GM12878 (cell line): ENCODE data around the gene ABCA4. TPM values are rescaled to one million over a fixed set of nuclear protein-coding genes. Genes with fewer than 3 reads are reported as not detected.

Experiments used
- ATAC-seq: fragments of 200-7000 bp; cut with Tn5 transposase; 3 replicates; pipeline ENCODE4 v1.9.1; 2020; ENCODE audit warnings: mild to moderate bottlenecking, moderate library complexity
- Bru-seq: library from RNA; stranded (reverse); fragments of 400-500 nt; gene quantifications from one replicate; lab custom pipeline; 2021; lab: Mats Ljungman, UMichigan
- BruChase-seq, 2 experiments: library from RNA; stranded (reverse); fragments of 400-500 nt; gene quantifications; one replicate each; lab custom pipeline; 2021; lab: Mats Ljungman, UMichigan
- BruUV-seq: library from RNA; stranded (reverse); fragments of 400-500 nt; replicated peaks from 2 replicates; lab custom pipeline; 2021; lab: Mats Ljungman, UMichigan
- CTCF ChIA-PET: fragments of 300-600 bp; sonication (Branson Sonifier 250); formaldehyde crosslinking; extraction: SDS; loops from one replicate; lab custom pipeline; 2021; ENCODE audit warnings: inconsistent platforms; lab: Yijun Ruan, JAX
- POLR2A ChIA-PET: fragments of 350-600 bp; formaldehyde crosslinking; extraction: SDS; loops from one replicate; lab custom pipeline; 2021; ENCODE audit warnings: inconsistent platforms; lab: Charles Lee
- RAD21 ChIA-PET: fragments of 300-600 bp; sonication (Branson Sonifier 250); formaldehyde crosslinking; loops from one replicate; lab custom pipeline; 2023; ENCODE audit warnings: antibody characterized with exemption; ENCODE audit not compliant: unreplicated experiment; lab: Charles Lee
- SMC1A ChIA-PET: fragments of 300-600 bp; sonication (Branson Sonifier 250); formaldehyde crosslinking; loops from one replicate; lab custom pipeline; 2023; ENCODE audit not compliant: unreplicated experiment, uncharacterized antibody; lab: Charles Lee
- DNase-seq: peaks from one replicate; pipeline ENCODE4 v3.0.0-alpha.2; 2011; ENCODE audit warnings: low read depth, low spot score
- FAIRE-seq: peaks from 3 replicates; lab custom pipeline; 2011; peaks lifted over from hg19 to GRCh38; lab: Jason Lieb, UNC
- H2AFZ ChIP-seq: 2 replicates; pipeline ENCODE4 v1.6.0; 2011; ENCODE audit warnings: low read depth, low read length, control low read depth; ENCODE audit not compliant: control insufficient read depth
- H3K27ac ChIP-seq: 2 replicates; pipeline ENCODE4 v1.5.1; 2011; ENCODE audit warnings: control low read depth; ENCODE audit not compliant: control insufficient read depth, insufficient read depth
- H3K27me3 ChIP-seq, 2 experiments: replicated peaks in 1 of 2; 2 replicates each; pipeline versions ENCODE4 v1.6.0 to v1.6.1; 2011; ENCODE audit warnings: low read length in 1 of 2; ENCODE audit not compliant: control insufficient read depth in 2 of 2, insufficient read depth in 2 of 2
- H3K36me3 ChIP-seq, 2 experiments: 2 replicates each; pipeline ENCODE4 v1.5.1; 2011; ENCODE audit warnings: low read length in 1 of 2; ENCODE audit not compliant: control insufficient read depth in 2 of 2, insufficient read depth in 2 of 2
- H3K4me1 ChIP-seq: 2 replicates; pipeline ENCODE4 v1.6.1; 2011; ENCODE audit warnings: mild to moderate bottlenecking, low read length, moderate library complexity, mixed read lengths; ENCODE audit not compliant: control insufficient read depth, insufficient read depth
- H3K4me2 ChIP-seq: 2 replicates; pipeline ENCODE4 v1.6.0; 2011; ENCODE audit warnings: control low read depth; ENCODE audit not compliant: control insufficient read depth, insufficient read depth
- H3K4me3 ChIP-seq: fragments of 200-600 bp; sonication (generic); 2 replicates; pipeline ENCODE4 v1.5.1; 2016
- H3K79me2 ChIP-seq: 2 replicates; pipeline ENCODE4 v1.6.0; 2011; ENCODE audit warnings: low read length; ENCODE audit not compliant: control insufficient read depth, insufficient read depth
- H3K9ac ChIP-seq: 2 replicates; pipeline ENCODE4 v1.8.0; 2011; ENCODE audit warnings: low read length, control low read depth, mixed read lengths; ENCODE audit not compliant: control insufficient read depth, insufficient read depth
- H3K9me3 ChIP-seq: replicated peaks from 3 replicates; pipeline ENCODE4 v1.5.1; 2011; ENCODE audit warnings: mild to moderate bottlenecking, low read length; ENCODE audit not compliant: control insufficient read depth, insufficient read depth
- H4K20me1 ChIP-seq: 2 replicates; pipeline ENCODE4 v1.6.0; 2011; ENCODE audit not compliant: control insufficient read depth, insufficient read depth
- CEBPB ChIP-seq, 2 experiments: fragments of 150-350 bp in 1 of 2; IDR thresholded peaks; 2 replicates each; pipeline ENCODE4 v1.6.1; 2012 to 2014; ENCODE audit warnings: low read depth in 2 of 2, low read length in 2 of 2, borderline replicate concordance in 1 of 2, inconsistent platforms in 1 of 2
- NBN ChIP-seq: fragments of 450-650 bp; IDR thresholded peaks from 2 replicates; pipeline ENCODE4 v1.6.1; 2016
- POLR2A ChIP-seq: IDR thresholded peaks from 2 replicates; pipeline ENCODE4 v1.6.1; 2011; ENCODE audit warnings: low read depth, mild to moderate bottlenecking, low read length
- RFX5 ChIP-seq: IDR thresholded peaks from 2 replicates; pipeline ENCODE4 v1.6.1; 2011; ENCODE audit warnings: low read depth, low read length, improper control_type of control experiment
- SMAD1 ChIP-seq: fragments of 450-650 bp; IDR thresholded peaks from 2 replicates; pipeline ENCODE4 v1.6.1; 2018; ENCODE audit warnings: mild to moderate bottlenecking, low read depth; ENCODE audit not compliant: partially characterized antibody
- SPI1 ChIP-seq: IDR thresholded peaks from 2 replicates; pipeline ENCODE4 v1.6.1; 2011; ENCODE audit warnings: low read depth, mild to moderate bottlenecking, low read length, moderate library complexity, borderline replicate concordance; ENCODE audit not compliant: insufficient read depth
- SREBF2 ChIP-seq: IDR thresholded peaks from 2 replicates; pipeline ENCODE4 v1.6.1; 2012; ENCODE audit warnings: mild to moderate bottlenecking, low read length
- WGBS: methylation state at CpG from one replicate; pipeline ENCODE4 v1.1.6; 2016; ENCODE audit warnings: low lambda C conversion rate; ENCODE audit not compliant: insufficient replicate concordance, insufficient coverage; ENCODE audit errors: missing lambda C conversion rate; 5-methylcytosine and 5-hydroxymethylcytosine counted together
- in situ Hi-C: fragments of 300-500 bp; cut with MboI; formaldehyde crosslinking; loops from 9 replicates; pipeline ENCODE4 v1.14.3; 2018; ENCODE audit warnings: mixed read lengths
- intact Hi-C: fragments of 100-400 bp; cut with micrococcal nuclease; formaldehyde crosslinking; loops from one replicate; pipeline ENCODE4 v1.14.2; 2022; ENCODE audit not compliant: unreplicated experiment
- long read RNA-seq, 2 experiments: library from polyadenylated mRNA; unstranded; transcript quantifications; one replicate each; pipeline ENCODE4 v2.0.0, GENCODE V29; 2019 to 2020
- polyA minus RNA-seq, 3 experiments: library from RNA; depleted of rRNA, polyadenylated mRNA; stranded (reverse); fragments of >200 nt; gene quantifications; 2 replicates each; pipeline ENCODE4 v1.2.3, GENCODE V29; 2011
- polyA plus RNA-seq, 11 experiments: library from polyadenylated mRNA; depleted of rRNA in 4 of 11; unstranded in 6 of 11; stranded (reverse) in 5 of 11; fragments of >200 nt; fragmentation: Nextera tagmentation in 4 of 11; fragmentation: Illumina TruSeq in 1 of 11; extraction: Ambion mirVana in 4 of 11; extraction: Trizol in 1 of 11; gene quantifications; 1 replicate in 1 of 11; 2 replicates in 10 of 11; pipeline versions ENCODE4 v1.2.1 to v1.2.3, GENCODE V29; 2011 to 2016; ENCODE audit warnings: inconsistent platforms in 2 of 11, missing spikeins in 2 of 11, low read depth in 1 of 11
- total RNA-seq, 4 experiments: library from RNA; depleted of rRNA in 3 of 4; stranded (reverse); fragments of >200 nt in 3 of 4; fragmentation: Illumina TruSeq in 1 of 4; extraction: Trizol in 1 of 4; gene quantifications; 2 replicates each; pipeline versions ENCODE4 v1.2.1 to v1.2.3, GENCODE V29; 2013 to 2021
- TF ChIP-seq, protein P1 (sequence below): fragments of 150-350 bp; IDR thresholded peaks from 2 replicates; pipeline ENCODE4 v1.6.1; 2016; ENCODE audit warnings: low read depth, low read length
- TF ChIP-seq, protein P2 (sequence below): IDR thresholded peaks from 2 replicates; pipeline ENCODE4 v1.6.1; 2012; ENCODE audit warnings: low read depth, low read length, improper control_type of control experiment
- TF ChIP-seq, protein P3 (sequence below): IDR thresholded peaks from 2 replicates; pipeline ENCODE4 v1.6.1; 2012; ENCODE audit warnings: low read depth, low read length, improper control_type of control experiment
- TF ChIP-seq, protein P4 (sequence below): fragments of 450-650 bp; IDR thresholded peaks from 2 replicates; pipeline ENCODE4 v1.6.1; 2018; ENCODE audit warnings: mild to moderate bottlenecking, low read depth, moderate library complexity; ENCODE audit not compliant: partially characterized antibody
- TF ChIP-seq, protein P5 (sequence below): fragments of 150-350 bp; IDR thresholded peaks from 2 replicates; pipeline ENCODE4 v1.6.1; 2014; ENCODE audit warnings: mild to moderate bottlenecking, low read depth, low read length

The ABCA4 gene
- not detected in 2 replicates for total RNA-seq (2013; cell fraction: nucleolus; rRNA removed)
- 0.06 TPM in 1 of 2 replicates, not detected in the other for total RNA-seq (2014; rRNA removed)
- not detected in 2 replicates for total RNA-seq (2014; rRNA removed; fragmentation: Illumina TruSeq; extraction: Trizol)
- 0.24 and 0.28 TPM in 2 replicates for total RNA-seq (2021)
- polyA plus RNA-seq (2011; ENCODE audit: low read depth) = not detected
- polyA plus RNA-seq (2011; rRNA removed) = 0.03 and 0.09 TPM in 2 replicates
- polyA plus RNA-seq (2011; cell fraction: cytosol; rRNA removed) = 0.05 and 0.09 TPM in 2 replicates
- polyA plus RNA-seq (2011; cell fraction: nucleus; rRNA removed) = 0.10 and 0.37 TPM in 2 replicates
- polyA plus RNA-seq (2012) = 0.03 and 0.06 TPM in 2 replicates
- 0.03 TPM in 1 of 2 replicates, not detected in the other for polyA plus RNA-seq (2014; fragmentation: Illumina TruSeq; extraction: Trizol)
- polyA plus RNA-seq (2014; fragmentation: Nextera tagmentation; extraction: Ambion mirVana) = not detected
- 0.17 TPM in 1 of 2 replicates, not detected in the other for polyA plus RNA-seq (2014; rRNA removed)
- under 1 TPM; 0.11 to 0.16 TPM for polyA plus RNA-seq (2016; fragmentation: Nextera tagmentation; extraction: Ambion mirVana)
- polyA minus RNA-seq (2011; rRNA and poly(A)+ RNA removed) = 0.21 TPM in 1 of 2 replicates, not detected in the other
- polyA minus RNA-seq (2011; cell fraction: cytosol; rRNA and poly(A)+ RNA removed) = not detected in 2 replicates
- not detected in 2 replicates for polyA minus RNA-seq (2011; cell fraction: nucleus; rRNA and poly(A)+ RNA removed)
- percentile 15 among the genes with signal in this experiment for Bru-seq, nascent RNA
- percentile 6 among the genes with signal in this experiment for BruChase-seq, experiment 1, labeled RNA remaining after a 6-hour chase
- BruChase-seq, experiment 2, labeled RNA remaining after a 2-hour chase = percentile 4 among the genes with signal in this experiment
- long read RNA-seq, experiment 1, partial matches to known transcripts = 0 of 1 reads
- long read RNA-seq, experiment 1, other reads (novel, unspliced or antisense) = 1 of 1 reads
- long read RNA-seq, experiment 2 = 0 reads

DNA sequence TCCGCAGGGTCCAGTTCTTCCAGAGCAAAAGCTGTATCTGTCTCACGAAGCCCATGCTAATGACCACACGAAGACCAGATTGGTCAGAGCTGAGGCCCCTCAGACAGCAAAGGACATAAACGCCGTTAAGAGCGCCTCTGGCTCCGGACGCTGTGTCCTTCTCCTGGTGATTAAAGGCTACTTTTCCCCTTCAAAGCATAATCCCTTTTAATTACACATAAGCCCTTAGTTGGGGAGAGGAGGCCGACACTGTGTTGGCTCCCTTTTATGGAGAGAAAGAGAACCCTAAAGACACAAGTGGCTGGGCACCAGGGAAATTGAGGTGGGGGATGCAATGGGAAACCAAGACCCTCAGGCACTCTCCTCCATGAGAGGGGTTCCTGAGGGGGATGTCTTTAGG, at the start of gene ABCA4:
Gene ABCA4, minus strand, starts transcription at position 158 of the 400 bp plus-strand sequence. Its CDS starts 103 bp downstream, at position 55.
- no peaks in the 10 kb centered on the region for H3K9me3 ChIP-seq
- BruUV-seq = no TSS peak
- H3K4me3 ChIP-seq = no peak within 1 kb of the TSS
- 45% methylated on average over 9 of the region's 9 CpGs for WGBS
- no peaks in the 10 kb centered on the region for H3K4me1 ChIP-seq
- no peak within 1 kb of the TSS for H3K27ac ChIP-seq
- POLR2A ChIA-PET = no interaction called here
- no peak within 1 kb of the TSS for H3K9ac ChIP-seq
- DNase-seq (no peak), FAIRE-seq (no peak), ATAC-seq (no peak)
- no peaks in the 10 kb centered on the region for H3K79me2 ChIP-seq
- H3K27me3 ChIP-seq = peaks cover 0 to 7% of the 10 kb centered on the region in 2 experiments; a peak in 3 of 4 replicates
- H3K4me2 ChIP-seq = no peak within 1 kb of the TSS
- no peaks in the 10 kb centered on the region for H4K20me1 ChIP-seq
- intact Hi-C loops (no loop called here), in situ Hi-C loops (no loop called here)
- SMC1A ChIA-PET = no interaction called here
- no peak within 1 kb of the TSS for H2AFZ ChIP-seq
- CTCF ChIA-PET = no interaction called here
- no peaks in the 10 kb centered on the region for H3K36me3 ChIP-seq
- RAD21 ChIA-PET = no interaction called here
- TF ChIP-seq, protein P1, sequence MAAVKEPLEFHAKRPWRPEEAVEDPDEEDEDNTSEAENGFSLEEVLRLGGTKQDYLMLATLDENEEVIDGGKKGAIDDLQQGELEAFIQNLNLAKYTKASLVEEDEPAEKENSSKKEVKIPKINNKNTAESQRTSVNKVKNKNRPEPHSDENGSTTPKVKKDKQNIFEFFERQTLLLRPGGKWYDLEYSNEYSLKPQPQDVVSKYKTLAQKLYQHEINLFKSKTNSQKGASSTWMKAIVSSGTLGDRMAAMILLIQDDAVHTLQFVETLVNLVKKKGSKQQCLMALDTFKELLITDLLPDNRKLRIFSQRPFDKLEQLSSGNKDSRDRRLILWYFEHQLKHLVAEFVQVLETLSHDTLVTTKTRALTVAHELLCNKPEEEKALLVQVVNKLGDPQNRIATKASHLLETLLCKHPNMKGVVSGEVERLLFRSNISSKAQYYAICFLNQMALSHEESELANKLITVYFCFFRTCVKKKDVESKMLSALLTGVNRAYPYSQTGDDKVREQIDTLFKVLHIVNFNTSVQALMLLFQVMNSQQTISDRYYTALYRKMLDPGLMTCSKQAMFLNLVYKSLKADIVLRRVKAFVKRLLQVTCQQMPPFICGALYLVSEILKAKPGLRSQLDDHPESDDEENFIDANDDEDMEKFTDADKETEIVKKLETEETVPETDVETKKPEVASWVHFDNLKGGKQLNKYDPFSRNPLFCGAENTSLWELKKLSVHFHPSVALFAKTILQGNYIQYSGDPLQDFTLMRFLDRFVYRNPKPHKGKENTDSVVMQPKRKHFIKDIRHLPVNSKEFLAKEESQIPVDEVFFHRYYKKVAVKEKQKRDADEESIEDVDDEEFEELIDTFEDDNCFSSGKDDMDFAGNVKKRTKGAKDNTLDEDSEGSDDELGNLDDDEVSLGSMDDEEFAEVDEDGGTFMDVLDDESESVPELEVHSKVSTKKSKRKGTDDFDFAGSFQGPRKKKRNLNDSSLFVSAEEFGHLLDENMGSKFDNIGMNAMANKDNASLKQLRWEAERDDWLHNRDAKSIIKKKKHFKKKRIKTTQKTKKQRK = no peak
- TF ChIP-seq RFX5 (no peak), SPI1 (no peak), SREBF2 (no peak), NBN (no peak), SMAD1 (no peak), CEBPB (IDR thresholded peaks at IDR 0.05; ENCODE audit: borderline replicate concordance in 1 of 2, low read depth in 2 of 2, low read length in 2 of 2) (no peak), POLR2A (no peak)
- TF ChIP-seq, protein P2, sequence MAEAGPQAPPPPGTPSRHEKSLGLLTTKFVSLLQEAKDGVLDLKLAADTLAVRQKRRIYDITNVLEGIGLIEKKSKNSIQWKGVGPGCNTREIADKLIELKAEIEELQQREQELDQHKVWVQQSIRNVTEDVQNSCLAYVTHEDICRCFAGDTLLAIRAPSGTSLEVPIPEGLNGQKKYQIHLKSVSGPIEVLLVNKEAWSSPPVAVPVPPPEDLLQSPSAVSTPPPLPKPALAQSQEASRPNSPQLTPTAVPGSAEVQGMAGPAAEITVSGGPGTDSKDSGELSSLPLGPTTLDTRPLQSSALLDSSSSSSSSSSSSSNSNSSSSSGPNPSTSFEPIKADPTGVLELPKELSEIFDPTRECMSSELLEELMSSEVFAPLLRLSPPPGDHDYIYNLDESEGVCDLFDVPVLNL = no peak
- TF ChIP-seq, protein P3, sequence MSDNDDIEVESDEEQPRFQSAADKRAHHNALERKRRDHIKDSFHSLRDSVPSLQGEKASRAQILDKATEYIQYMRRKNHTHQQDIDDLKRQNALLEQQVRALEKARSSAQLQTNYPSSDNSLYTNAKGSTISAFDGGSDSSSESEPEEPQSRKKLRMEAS = no peak
- TF ChIP-seq, protein P4, sequence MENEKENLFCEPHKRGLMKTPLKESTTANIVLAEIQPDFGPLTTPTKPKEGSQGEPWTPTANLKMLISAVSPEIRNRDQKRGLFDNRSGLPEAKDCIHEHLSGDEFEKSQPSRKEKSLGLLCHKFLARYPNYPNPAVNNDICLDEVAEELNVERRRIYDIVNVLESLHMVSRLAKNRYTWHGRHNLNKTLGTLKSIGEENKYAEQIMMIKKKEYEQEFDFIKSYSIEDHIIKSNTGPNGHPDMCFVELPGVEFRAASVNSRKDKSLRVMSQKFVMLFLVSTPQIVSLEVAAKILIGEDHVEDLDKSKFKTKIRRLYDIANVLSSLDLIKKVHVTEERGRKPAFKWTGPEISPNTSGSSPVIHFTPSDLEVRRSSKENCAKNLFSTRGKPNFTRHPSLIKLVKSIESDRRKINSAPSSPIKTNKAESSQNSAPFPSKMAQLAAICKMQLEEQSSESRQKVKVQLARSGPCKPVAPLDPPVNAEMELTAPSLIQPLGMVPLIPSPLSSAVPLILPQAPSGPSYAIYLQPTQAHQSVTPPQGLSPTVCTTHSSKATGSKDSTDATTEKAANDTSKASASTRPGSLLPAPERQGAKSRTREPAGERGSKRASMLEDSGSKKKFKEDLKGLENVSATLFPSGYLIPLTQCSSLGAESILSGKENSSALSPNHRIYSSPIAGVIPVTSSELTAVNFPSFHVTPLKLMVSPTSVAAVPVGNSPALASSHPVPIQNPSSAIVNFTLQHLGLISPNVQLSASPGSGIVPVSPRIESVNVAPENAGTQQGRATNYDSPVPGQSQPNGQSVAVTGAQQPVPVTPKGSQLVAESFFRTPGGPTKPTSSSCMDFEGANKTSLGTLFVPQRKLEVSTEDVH = no peak
- TF ChIP-seq, protein P5, sequence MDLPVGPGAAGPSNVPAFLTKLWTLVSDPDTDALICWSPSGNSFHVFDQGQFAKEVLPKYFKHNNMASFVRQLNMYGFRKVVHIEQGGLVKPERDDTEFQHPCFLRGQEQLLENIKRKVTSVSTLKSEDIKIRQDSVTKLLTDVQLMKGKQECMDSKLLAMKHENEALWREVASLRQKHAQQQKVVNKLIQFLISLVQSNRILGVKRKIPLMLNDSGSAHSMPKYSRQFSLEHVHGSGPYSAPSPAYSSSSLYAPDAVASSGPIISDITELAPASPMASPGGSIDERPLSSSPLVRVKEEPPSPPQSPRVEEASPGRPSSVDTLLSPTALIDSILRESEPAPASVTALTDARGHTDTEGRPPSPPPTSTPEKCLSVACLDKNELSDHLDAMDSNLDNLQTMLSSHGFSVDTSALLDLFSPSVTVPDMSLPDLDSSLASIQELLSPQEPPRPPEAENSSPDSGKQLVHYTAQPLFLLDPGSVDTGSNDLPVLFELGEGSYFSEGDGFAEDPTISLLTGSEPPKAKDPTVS = no peak
